CD4-positive, alpha-beta T cell treated with Interleukin-4 for 1 hour (primary cell): Measurements from ENCODE around the gene NFYC.

Experiments
- DNase-seq, 2 donors: peaks; one replicate each; pipeline ENCODE4 v3.0.0-alpha.2; 2020 to 2022

NFYC gene

GRCh38 chr1:40740039-40740996 lies 48.8 kb downstream of the NFYC start:
- no peak for DNase-seq

GRCh38 chr1:40740997-40741736 lies 49.7 kb downstream of the NFYC start:
- no peak for DNase-seq

- no peak for DNase-seq
Observed at GRCh38 chr1:40742363-40743061, 51.0 kb downstream of the NFYC start.

- no peak for DNase-seq
Observed at GRCh38 chr1:40743452-40743851, 51.9 kb downstream of the NFYC start.

GRCh38 chr1:40743860-40744259 lies 52.4 kb downstream of the NFYC start:
- DNase-seq = no peak

GRCh38 chr1:40745176-40745575 lies 53.7 kb downstream of the NFYC start:
- DNase-seq = no peak

- no peak for DNase-seq
Observed at GRCh38 chr1:40746344-40747090, 55.0 kb downstream of the NFYC start.

GRCh38 chr1:40748841-40749718 lies 57.6 kb downstream of the NFYC start:
- no peak for DNase-seq

GRCh38 chr1:40749817-40750216 lies 58.3 kb downstream of the NFYC start:
- no peak for DNase-seq

GRCh38 chr1:40750451-40750908 lies 59.0 kb downstream of the NFYC start:
- DNase-seq = no peak

GRCh38 chr1:40751802-40752201 lies 60.3 kb downstream of the NFYC start:
- DNase-seq = no peak

- DNase-seq = no peak
Observed at GRCh38 chr1:40753142-40753882, 61.8 kb downstream of the NFYC start.

GRCh38 chr1:40754201-40754600 lies 62.7 kb downstream of the NFYC start:
- no peak for DNase-seq

GRCh38 chr1:40755067-40755466 lies 63.6 kb downstream of the NFYC start:
- no peak for DNase-seq

- no peak for DNase-seq
Observed at GRCh38 chr1:40756523-40756922, 65.0 kb downstream of the NFYC start.

GRCh38 chr1:40757084-40757483 lies 65.6 kb downstream of the NFYC start:
- no peak for DNase-seq

- DNase-seq = no peak
Observed at GRCh38 chr1:40758004-40758403, 66.5 kb downstream of the NFYC start.

GRCh38 chr1:40758578-40759343 lies 67.3 kb downstream of the NFYC start:
- DNase-seq = no peak

GRCh38 chr1:40760984-40761383 lies 69.5 kb downstream of the NFYC start:
- no peak for DNase-seq
